Activated CD4-positive, alpha-beta T cell treated with anti-CD3 and anti-CD28 coated beads for 1 hour (primary cell): ENCODE measurements around the gene ADGRG1.

Experiments
- DNase-seq: peaks from one replicate; pipeline ENCODE4 v3.0.0-alpha.2; 2020

Gene ADGRG1

GRCh38 chr16:57652695-57653471 is 24.5 kb downstream of the ADGRG1 start:
- no peak for DNase-seq

GRCh38 chr16:57653936-57654335 is 25.5 kb downstream of the ADGRG1 start:
- no peak for DNase-seq

- no peak for DNase-seq
Measured at GRCh38 chr16:57656342-57656955, 28.0 kb downstream of the ADGRG1 start.

GRCh38 chr16:57657228-57657627 is 28.8 kb downstream of the ADGRG1 start:
- DNase-seq = no peak

- DNase-seq = no peak
Measured at GRCh38 chr16:57658130-57658877, 29.9 kb downstream of the ADGRG1 start.

- DNase-seq = no peak
Measured at GRCh38 chr16:57658878-57659674, 30.6 kb downstream of the ADGRG1 start.

- DNase-seq = no peak
Measured at GRCh38 chr16:57660715-57661463, 32.5 kb downstream of the ADGRG1 start.

- no peak for DNase-seq
Measured at GRCh38 chr16:57661510-57661909, 33.1 kb downstream of the ADGRG1 start.

GRCh38 chr16:57661936-57662906 is 33.8 kb downstream of the ADGRG1 start:
- DNase-seq = no peak

- DNase-seq = no peak
Measured at GRCh38 chr16:57663436-57663835, 35.0 kb downstream of the ADGRG1 start.

- DNase-seq = no peak
Measured at GRCh38 chr16:57663917-57664661, 35.7 kb downstream of the ADGRG1 start.

- DNase-seq = no peak
Measured at GRCh38 chr16:57664662-57665025, 36.2 kb downstream of the ADGRG1 start.

- no peak for DNase-seq
Measured at GRCh38 chr16:57665541-57665940, 37.1 kb downstream of the ADGRG1 start.

- no peak for DNase-seq
Measured at GRCh38 chr16:57666353-57667047, 38.1 kb downstream of the ADGRG1 start.

GRCh38 chr16:57667048-57667525 is 38.7 kb downstream of the ADGRG1 start:
- no peak for DNase-seq

GRCh38 chr16:57667526-57668262 is 39.3 kb downstream of the ADGRG1 start:
- no peak for DNase-seq

- DNase-seq = no peak
Measured at GRCh38 chr16:57668263-57668571, 39.8 kb downstream of the ADGRG1 start, which contains the start of gene ADGRG3. ADGRG3 (plus strand) TSS chr16:57668306; CDS start chr16:57668348, 42 bp downstream.

GRCh38 chr16:57668630-57669475 is 40.4 kb downstream of the ADGRG1 start:
- no peak for DNase-seq
